OCI-LY7 (cell line): ENCODE data around the gene MYOM3. TPM values are rescaled to one million over a fixed set of nuclear protein-coding genes. Genes with fewer than 3 reads are reported as not detected.

Experiments
- BruUV-seq: library from RNA; stranded (reverse); fragments of 400-500 nt; replicated peaks from 2 replicates; lab custom pipeline; 2021; lab: Mats Ljungman, UMichigan
- CTCF ChIA-PET: fragments of 300-600 bp; sonication (Branson Sonifier 250); formaldehyde crosslinking; loops from one replicate; lab custom pipeline; 2022; ENCODE audit warnings: antibody characterized with exemption; ENCODE audit not compliant: unreplicated experiment; lab: Charles Lee
- POLR2A ChIA-PET: fragments of 300-600 bp; sonication (Branson Sonifier 250); formaldehyde crosslinking; loops from one replicate; lab custom pipeline; 2022; ENCODE audit warnings: antibody characterized with exemption; lab: Charles Lee
- DNase-seq: peaks from one replicate; pipeline ENCODE4 v3.0.0-alpha.2; 2015; ENCODE audit warnings: low spot score
- H2AFZ ChIP-seq: fragments of 200-600 bp; sonication (generic), shearing (Covaris generic); 2 replicates; pipeline ENCODE4 v1.6.1; 2014; ENCODE audit warnings: mild to moderate bottlenecking, antibody characterized with exemption, low read length, moderate library complexity
- H3K27ac ChIP-seq: fragments of 200-600 bp; sonication (generic); 2 replicates; pipeline ENCODE4 v1.5.1; 2014; ENCODE audit warnings: mixed run types, low read depth, mild to moderate bottlenecking, moderate library complexity, low read length, inconsistent platforms; ENCODE audit not compliant: poor library complexity, severe bottlenecking
- H3K36me3 ChIP-seq: fragments of 200-600 bp; sonication (generic); 2 replicates; pipeline ENCODE4 v1.6.1; 2014; ENCODE audit warnings: mild to moderate bottlenecking, antibody characterized with exemption, low read length, moderate library complexity, mixed read lengths; ENCODE audit not compliant: insufficient read depth
- H3K4me1 ChIP-seq: fragments of 200-600 bp; sonication (generic); 2 replicates; pipeline ENCODE4 v1.5.1; 2014; ENCODE audit warnings: mild to moderate bottlenecking, low read length; ENCODE audit not compliant: insufficient read depth, poor library complexity, severe bottlenecking
- H3K4me2 ChIP-seq: fragments of 200-600 bp; sonication (generic); 2 replicates; pipeline ENCODE4 v1.6.1; 2014; ENCODE audit warnings: mild to moderate bottlenecking, low read length
- H3K4me3 ChIP-seq: fragments of 200-600 bp; sonication (generic); 2 replicates; pipeline ENCODE4 v1.5.1; 2014; ENCODE audit warnings: mild to moderate bottlenecking, low read depth, low read length; ENCODE audit not compliant: poor library complexity, severe bottlenecking
- H3K79me2 ChIP-seq: fragments of 200-600 bp; sonication (generic); 2 replicates; pipeline ENCODE4 v1.6.1; 2016; ENCODE audit warnings: low read depth, mild to moderate bottlenecking, low read length, moderate library complexity, mixed read lengths; ENCODE audit not compliant: insufficient read depth
- H3K9me2 ChIP-seq: fragments of 200-600 bp; sonication (generic); 2 replicates; pipeline ENCODE4 v1.6.1; 2016; ENCODE audit warnings: mild to moderate bottlenecking, low read length, mixed read lengths; ENCODE audit not compliant: insufficient read depth
- H3K9me3 ChIP-seq: fragments of 200-600 bp; sonication (generic); 2 replicates; pipeline ENCODE4 v1.6.1; 2014; ENCODE audit warnings: mild to moderate bottlenecking, mixed run types, low read length, mixed read lengths
- H4K20me1 ChIP-seq: fragments of 200-600 bp; sonication (generic); 2 replicates; pipeline ENCODE4 v1.6.1; 2014; ENCODE audit warnings: mild to moderate bottlenecking, antibody characterized with exemption, low read length, moderate library complexity, mixed read lengths; ENCODE audit not compliant: insufficient read depth
- CTCF ChIP-seq: fragments of 200-600 bp; sonication (generic); conservative IDR thresholded peaks from 2 replicates; pipeline ENCODE4 v1.5.1; 2014; ENCODE audit warnings: mild to moderate bottlenecking, antibody characterized with exemption, low read length, moderate library complexity, mixed read lengths
- EZH2phosphoT487 ChIP-seq: fragments of 200-600 bp; sonication (generic); IDR thresholded peaks from 2 replicates; pipeline ENCODE4 v1.6.1; 2018; ENCODE audit warnings: low read depth, borderline replicate concordance, mild to moderate bottlenecking, mixed run types, antibody characterized with exemption, low read length, moderate library complexity, mixed read lengths
- intact Hi-C: fragments of 100-400 bp; cut with micrococcal nuclease; formaldehyde crosslinking; loops from one replicate; pipeline ENCODE4 v1.10.0; 2022; ENCODE audit not compliant: unreplicated experiment
- total RNA-seq, 2 experiments: library from RNA; depleted of rRNA in 1 of 2; stranded (reverse); fragments of >200 nt in 1 of 2; shearing (Covaris generic) in 1 of 2; gene quantifications; 2 replicates each; pipeline ENCODE4 v1.2.3, GENCODE V29; 2014 to 2022

The MYOM3 gene
- total RNA-seq, 2 experiments from 2014 or later: not detected

- Histone ChIP-seq H3K79me2 (no peaks in the 10 kb centered on the region), H3K27ac (no peak overlapping the region), H3K9me3 (no peaks in the 10 kb centered on the region), H3K4me1 (peaks cover 5% of the 10 kb centered on the region), H2AFZ (no peak overlapping the region), H3K4me2 (no peak overlapping the region), H3K4me3 (no peak overlapping the region), H4K20me1 (no peaks in the 10 kb centered on the region), H3K36me3 (no peaks in the 10 kb centered on the region), H3K9me2 (no peaks in the 10 kb centered on the region)
- POLR2A ChIA-PET: no interaction called here
- BruUV-seq: no TSS peak
- CTCF ChIA-PET: no interaction called here
- intact Hi-C loops: no loop called here
- DNase-seq: no peak
- no peak for TF ChIP-seq CTCF
- no peak for TF ChIP-seq EZH2phosphoT487
These were observed 37.7 kb downstream of the MYOM3 start for GRCh38 chr1:24074196-24074595.

- intact Hi-C loops: loop anchor here (1.0 to 2.0 kb wide), 2 partner anchors 41 to 320 kb away; partner anchors contain the start of gene MYOM3
- Histone ChIP-seq H3K36me3 (no peaks in the 10 kb centered on the region), H3K27ac (no peak overlapping the region), H4K20me1 (no peaks in the 10 kb centered on the region), H3K79me2 (no peaks in the 10 kb centered on the region), H3K4me2 (no peak overlapping the region), H3K4me1 (peaks cover 8% of the 10 kb centered on the region), H3K9me3 (no peaks in the 10 kb centered on the region), H3K4me3 (no peak overlapping the region), H2AFZ (no peak overlapping the region), H3K9me2 (no peaks in the 10 kb centered on the region)
- TF ChIP-seq EZH2phosphoT487 (no peak), CTCF (no peak)
- BruUV-seq: no TSS peak
- ChIA-PET CTCF (no interaction called here), POLR2A (no interaction called here)
- DNase-seq: no peak
These were observed 40.0 kb downstream of the MYOM3 start for GRCh38 chr1:24071941-24072340.

GRCh38 chr1:24070821-24071393, 41.0 kb downstream of the MYOM3 start:
- H3K4me1 ChIP-seq: peaks cover 8% of the 10 kb centered on the region
- intact Hi-C loops: loop anchor here (1.0 to 2.0 kb wide), 3 partner anchors 42 to 321 kb away; partner anchors contain the start of gene MYOM3
- H3K4me3 ChIP-seq: no peak overlapping the region
- no peak overlapping the region for H2AFZ ChIP-seq
- peak; percentile 87 for DNase-seq
- ChIA-PET CTCF (interaction anchor here (0.5 to 1.3 kb wide), 4 partner anchors 79 to 337 kb away, joined by 3 to 4 read pairs (median 4); no protein-coding TSS in a partner anchor), POLR2A (no interaction called here)
- H3K27ac ChIP-seq: no peak overlapping the region
- H3K9me2 ChIP-seq: no peaks in the 10 kb centered on the region
- no peaks in the 10 kb centered on the region for H4K20me1 ChIP-seq
- H3K9me3 ChIP-seq: no peaks in the 10 kb centered on the region
- H3K36me3 ChIP-seq: no peaks in the 10 kb centered on the region
- no TSS peak for BruUV-seq
- no peaks in the 10 kb centered on the region for H3K79me2 ChIP-seq
- no peak for TF ChIP-seq EZH2phosphoT487
- peak; percentile 95 for TF ChIP-seq CTCF
- peak overlapping the region; percentile 7; the same call in 1 of the 2 replicates for H3K4me2 ChIP-seq
